HFFc6 (cell line): Measurements from ENCODE around the gene TSPYL2. TPM values are rescaled to one million over a fixed set of nuclear protein-coding genes. Genes with fewer than 3 reads are reported as not detected.
A peak's percentile ranks its signal among the peaks of the same experiment; 100 is the strongest.

Source experiments
- DNase-seq: peaks from one replicate; pipeline ENCODE4 v3.0.0-alpha.2; 2018
- H3K27ac Mint-ChIP-seq: 2 replicates; pipeline ENCODE4 v1.8.0; 2020; ENCODE audit warnings: mild to moderate bottlenecking, mixed read lengths
- H3K27me3 Mint-ChIP-seq: 2 replicates; pipeline ENCODE4 v1.8.0; 2021; ENCODE audit warnings: mild to moderate bottlenecking, moderate library complexity, mixed read lengths; ENCODE audit not compliant: insufficient read depth
- H3K36me3 Mint-ChIP-seq: 2 replicates; pipeline ENCODE4 v1.8.0; 2021; ENCODE audit warnings: low read depth, mixed read lengths
- H3K4me1 Mint-ChIP-seq: 2 replicates; pipeline ENCODE4 v1.8.0; 2020; ENCODE audit warnings: low read depth, mixed read lengths
- H3K4me3 Mint-ChIP-seq: 2 replicates; pipeline ENCODE4 v1.8.0; 2020; ENCODE audit warnings: mild to moderate bottlenecking, moderate library complexity, mixed read lengths
- H3K9me3 Mint-ChIP-seq: 2 replicates; pipeline ENCODE4 v1.8.0; 2020; ENCODE audit warnings: mild to moderate bottlenecking, mixed read lengths
- total RNA-seq, 6 experiments: library from RNA; stranded (reverse); fragmentation: NEBNext Ultra II Directional; extraction: Animal tissue kit (Norgen Biotek cat#: 25700); gene quantifications; 2 replicates in 1 of 6; 3 replicates in 5 of 6; pipeline ENCODE4 v1.2.3, GENCODE V29; 2021
- TF ChIP-seq, protein P1 (sequence below): fragments of 200-600 bp; sonication (generic); IDR thresholded peaks from 2 replicates; pipeline ENCODE4 v1.5.0; 2021; ENCODE audit warnings: antibody characterized with exemption, mild to moderate bottlenecking

The TSPYL2 gene
- total RNA-seq, 6 experiments from 2014 or later, result 20.9 to 26.7 (median 22.3) TPM

DNA sequence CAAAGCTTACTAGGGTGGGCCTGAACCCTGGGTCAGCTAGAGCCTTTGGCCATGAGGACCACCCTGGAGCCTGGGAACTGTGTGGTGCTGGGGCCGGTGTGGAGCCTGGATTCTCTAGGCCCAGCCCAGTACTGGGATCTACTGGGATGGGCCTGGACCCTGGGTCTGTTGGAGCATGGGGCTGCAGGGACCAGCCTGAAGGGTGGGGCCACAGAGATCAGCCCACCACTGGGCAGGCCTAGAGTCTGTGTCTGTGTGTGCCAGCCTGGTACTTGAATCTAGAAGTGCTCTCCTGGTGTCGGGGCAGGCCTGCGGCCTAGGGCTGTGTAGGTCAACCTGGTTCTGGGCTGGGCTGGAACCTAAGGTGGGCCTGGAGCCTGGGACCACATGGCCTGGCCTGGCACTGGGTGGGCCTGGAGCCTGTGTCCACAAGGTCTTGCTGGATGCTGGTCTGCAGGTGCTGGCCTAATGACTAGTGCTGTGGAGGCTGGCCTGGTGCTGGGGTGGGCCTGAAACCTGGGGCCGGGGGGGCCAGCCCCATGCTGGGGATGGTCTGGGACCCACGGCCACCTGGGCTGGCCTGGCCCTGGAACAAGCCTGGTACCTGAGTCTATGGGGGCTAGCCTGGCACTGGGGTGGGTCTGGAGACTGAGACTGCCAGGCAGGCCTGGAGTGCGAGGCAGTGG lies 32.8 kb downstream of the TSPYL2 start:
- TF ChIP-seq, protein P1, sequence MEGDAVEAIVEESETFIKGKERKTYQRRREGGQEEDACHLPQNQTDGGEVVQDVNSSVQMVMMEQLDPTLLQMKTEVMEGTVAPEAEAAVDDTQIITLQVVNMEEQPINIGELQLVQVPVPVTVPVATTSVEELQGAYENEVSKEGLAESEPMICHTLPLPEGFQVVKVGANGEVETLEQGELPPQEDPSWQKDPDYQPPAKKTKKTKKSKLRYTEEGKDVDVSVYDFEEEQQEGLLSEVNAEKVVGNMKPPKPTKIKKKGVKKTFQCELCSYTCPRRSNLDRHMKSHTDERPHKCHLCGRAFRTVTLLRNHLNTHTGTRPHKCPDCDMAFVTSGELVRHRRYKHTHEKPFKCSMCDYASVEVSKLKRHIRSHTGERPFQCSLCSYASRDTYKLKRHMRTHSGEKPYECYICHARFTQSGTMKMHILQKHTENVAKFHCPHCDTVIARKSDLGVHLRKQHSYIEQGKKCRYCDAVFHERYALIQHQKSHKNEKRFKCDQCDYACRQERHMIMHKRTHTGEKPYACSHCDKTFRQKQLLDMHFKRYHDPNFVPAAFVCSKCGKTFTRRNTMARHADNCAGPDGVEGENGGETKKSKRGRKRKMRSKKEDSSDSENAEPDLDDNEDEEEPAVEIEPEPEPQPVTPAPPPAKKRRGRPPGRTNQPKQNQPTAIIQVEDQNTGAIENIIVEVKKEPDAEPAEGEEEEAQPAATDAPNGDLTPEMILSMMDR, result no peak
- H3K4me1 Mint-ChIP-seq, result peaks cover 16% of the 10 kb centered on the region
- H3K27me3 Mint-ChIP-seq, result no peaks in the 10 kb centered on the region
- no peak overlapping the region for H3K4me3 Mint-ChIP-seq
- no peak overlapping the region for H3K27ac Mint-ChIP-seq
- H3K9me3 Mint-ChIP-seq, result no peaks in the 10 kb centered on the region
- peaks cover 6% of the 10 kb centered on the region for H3K36me3 Mint-ChIP-seq
- no peak for DNase-seq

DNA sequence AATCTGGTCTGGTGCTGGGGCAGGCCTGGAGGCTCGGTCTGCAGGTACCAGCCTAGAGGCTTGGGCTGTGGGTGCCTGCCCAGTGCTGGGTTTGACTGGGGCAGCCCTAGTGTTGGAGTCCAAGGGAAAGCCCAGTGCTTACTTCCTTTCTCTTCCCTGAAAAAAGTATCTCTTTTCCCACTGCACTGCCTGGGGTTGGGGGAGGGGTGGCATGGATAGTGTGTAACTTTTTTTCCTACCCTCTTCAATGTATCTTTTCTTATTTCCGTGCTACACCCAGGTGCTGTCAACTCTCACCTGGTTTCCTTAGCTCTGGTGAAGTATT lies 33.3 kb downstream of the TSPYL2 start:
- no peaks in the 10 kb centered on the region for H3K27me3 Mint-ChIP-seq
- H3K36me3 Mint-ChIP-seq, result peaks cover 6% of the 10 kb centered on the region

DNA sequence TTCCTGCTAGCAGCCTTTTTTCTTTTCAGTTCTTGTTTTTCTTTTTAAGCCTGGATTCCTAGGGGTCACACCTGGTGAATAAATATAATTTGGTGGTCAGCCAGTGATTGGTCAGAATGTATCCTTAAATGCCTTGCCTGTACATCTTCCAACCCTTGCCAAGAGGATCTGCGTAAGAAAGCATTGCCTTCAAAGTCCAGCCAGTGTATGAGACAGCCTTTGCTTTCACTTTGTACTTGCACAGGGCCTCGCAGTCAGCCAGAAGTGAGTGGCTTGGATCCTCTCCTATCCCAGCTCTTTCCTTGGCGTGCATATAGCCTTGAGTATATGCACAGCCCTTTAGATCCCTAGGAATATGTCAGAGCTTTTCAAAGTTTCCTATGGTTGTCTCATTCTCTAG lies 33.9 kb downstream of the TSPYL2 start:
- TF ChIP-seq, protein P1, result no peak
- Mint-ChIP-seq H3K27me3 (no peaks in the 10 kb centered on the region), H3K4me3 (peak overlapping the region; percentile 81; the same call in 1 of the 2 replicates), H3K4me1 (peaks cover 16% of the 10 kb centered on the region), H3K36me3 (peaks cover 6% of the 10 kb centered on the region), H3K27ac (peak overlapping the region; percentile 81), H3K9me3 (no peaks in the 10 kb centered on the region)
- DNase-seq, result no peak

More for the DNA sequence above, 33.3 kb downstream of the TSPYL2 start:
- peak overlapping the region; percentile 81 for H3K4me3 Mint-ChIP-seq
- TF ChIP-seq, protein P1, result no peak
- no peak for DNase-seq
- no peaks in the 10 kb centered on the region for H3K9me3 Mint-ChIP-seq
- peak overlapping the region; percentile 81 for H3K27ac Mint-ChIP-seq
- H3K4me1 Mint-ChIP-seq, result peaks cover 16% of the 10 kb centered on the region

DNA sequence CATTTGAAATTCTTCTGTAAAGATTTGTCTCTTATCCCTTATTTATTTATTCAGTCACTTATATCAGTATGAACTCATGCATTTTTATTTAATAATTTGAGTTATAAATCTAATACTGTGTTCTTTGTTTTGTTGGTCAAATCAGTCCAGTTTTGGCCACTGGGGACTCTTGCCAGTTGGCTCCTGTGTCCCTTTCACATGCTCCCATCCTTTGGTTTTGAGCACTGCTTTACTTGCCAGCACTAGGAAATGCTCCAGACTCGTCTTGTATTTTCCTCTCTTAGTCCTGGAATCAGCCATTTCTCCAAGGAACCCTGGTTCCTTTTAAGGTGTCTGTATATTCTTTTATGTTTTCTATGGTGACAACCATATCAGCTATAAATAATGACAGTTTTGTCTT lies 39.8 kb downstream of the TSPYL2 start:
- Mint-ChIP-seq H3K36me3 (peaks cover 13% of the 10 kb centered on the region), H3K27ac (no peak overlapping the region), H3K9me3 (peaks cover 9% of the 10 kb centered on the region), H3K27me3 (no peaks in the 10 kb centered on the region), H3K4me1 (peaks cover 43% of the 10 kb centered on the region), H3K4me3 (no peak overlapping the region)
- DNase-seq, result no peak
- TF ChIP-seq, protein P1, result no peak

DNA sequence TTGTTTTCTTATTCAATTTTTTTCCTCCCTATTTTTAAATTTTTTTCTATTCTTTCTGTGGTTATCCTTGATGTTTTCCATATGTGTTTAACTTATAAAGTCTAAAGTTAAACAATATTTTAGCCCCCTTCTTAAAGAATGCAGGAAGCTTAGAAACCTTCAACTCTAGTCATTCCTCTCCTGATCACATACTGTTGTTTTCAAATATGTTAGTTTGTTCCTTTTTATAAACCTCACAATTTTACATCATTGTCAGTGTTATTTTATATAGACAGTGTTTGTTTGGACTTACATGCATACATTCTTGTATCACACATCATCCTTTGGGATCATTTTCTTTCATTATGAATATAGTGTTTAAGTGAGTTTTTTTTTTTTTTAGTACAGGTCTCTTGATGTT lies 43.3 kb downstream of the TSPYL2 start:
- DNase-seq, result no peak
- Mint-ChIP-seq H3K4me3 (peak overlapping the region; percentile 58), H3K36me3 (peaks cover 13% of the 10 kb centered on the region), H3K27ac (peak overlapping the region; percentile 12; the same call in 1 of the 2 replicates), H3K27me3 (no peaks in the 10 kb centered on the region; the same call in 1 of the 2 replicates), H3K9me3 (peaks cover 9% of the 10 kb centered on the region), H3K4me1 (peaks cover 68% of the 10 kb centered on the region)
- TF ChIP-seq, protein P1, result no peak
